Measurements from ENCODE around the gene RGS6. TPM values are rescaled to one million over a fixed set of nuclear protein-coding genes. Genes with fewer than 3 reads are reported as not detected.

RGS6 gene
- total RNA-seq, 1 donor from 2014 or later = not detected

GRCh38 chr14:72546344-72547016 lies 614.3 kb downstream of the RGS6 start:
- no peak overlapping the region for H3K4me3 ChIP-seq (ENCODE audit: low read depth, low read length)
- H3K36me3 ChIP-seq (ENCODE audit: control insufficient read depth, insufficient read depth, low read length) = no peaks in the 10 kb centered on the region
- TF ChIP-seq CTCF (IDR thresholded peaks at IDR 0.05; ENCODE audit: insufficient read depth, low read length, poor library complexity, severe bottlenecking) = no peak
- no peaks in the 10 kb centered on the region for H3K27me3 ChIP-seq (ENCODE audit: control insufficient read depth, insufficient read depth, low read length)
- no peak for DNase-seq (ENCODE audit: low read depth)

- no peak for TF ChIP-seq CTCF (IDR thresholded peaks at IDR 0.05; ENCODE audit: insufficient read depth, low read length, poor library complexity, severe bottlenecking)
- DNase-seq (ENCODE audit: low read depth) = no peak
- Histone ChIP-seq H3K27me3 (ENCODE audit: control insufficient read depth, insufficient read depth, low read length) (no peaks in the 10 kb centered on the region), H3K4me3 (ENCODE audit: low read depth, low read length) (no peak overlapping the region), H3K36me3 (ENCODE audit: control insufficient read depth, insufficient read depth, low read length) (no peaks in the 10 kb centered on the region)
These were observed 615.8 kb downstream of the RGS6 start for GRCh38 chr14:72547999-72548398.

GRCh38 chr14:72549026-72549425 lies 616.8 kb downstream of the RGS6 start:
- no peak for DNase-seq (ENCODE audit: low read depth)
- no peak overlapping the region for H3K4me3 ChIP-seq (ENCODE audit: low read depth, low read length)
- no peak for TF ChIP-seq CTCF (IDR thresholded peaks at IDR 0.05; ENCODE audit: insufficient read depth, low read length, poor library complexity, severe bottlenecking)
- H3K36me3 ChIP-seq (ENCODE audit: control insufficient read depth, insufficient read depth, low read length) = no peaks in the 10 kb centered on the region
- H3K27me3 ChIP-seq (ENCODE audit: control insufficient read depth, insufficient read depth, low read length) = no peaks in the 10 kb centered on the region

- no peak for TF ChIP-seq CTCF (IDR thresholded peaks at IDR 0.05; ENCODE audit: insufficient read depth, low read length, poor library complexity, severe bottlenecking)
- Histone ChIP-seq H3K27me3 (ENCODE audit: control insufficient read depth, insufficient read depth, low read length) (no peaks in the 10 kb centered on the region), H3K36me3 (ENCODE audit: control insufficient read depth, insufficient read depth, low read length) (no peaks in the 10 kb centered on the region), H3K4me3 (ENCODE audit: low read depth, low read length) (no peak overlapping the region)
- DNase-seq (ENCODE audit: low read depth) = no peak
These were observed 617.6 kb downstream of the RGS6 start for GRCh38 chr14:72549854-72550253.

GRCh38 chr14:72550513-72550912 lies 618.3 kb downstream of the RGS6 start:
- peak; percentile 42 for DNase-seq (ENCODE audit: low read depth)
- no peaks in the 10 kb centered on the region for H3K27me3 ChIP-seq (ENCODE audit: control insufficient read depth, insufficient read depth, low read length)
- H3K4me3 ChIP-seq (ENCODE audit: low read depth, low read length) = no peak overlapping the region
- TF ChIP-seq CTCF (IDR thresholded peaks at IDR 0.05; ENCODE audit: insufficient read depth, low read length, poor library complexity, severe bottlenecking) = no peak
- no peaks in the 10 kb centered on the region for H3K36me3 ChIP-seq (ENCODE audit: control insufficient read depth, insufficient read depth, low read length)

GRCh38 chr14:72552236-72552635 lies 620.0 kb downstream of the RGS6 start:
- no peak for DNase-seq (ENCODE audit: low read depth)
- TF ChIP-seq CTCF (IDR thresholded peaks at IDR 0.05; ENCODE audit: insufficient read depth, low read length, poor library complexity, severe bottlenecking) = no peak
- H3K36me3 ChIP-seq (ENCODE audit: control insufficient read depth, insufficient read depth, low read length) = no peaks in the 10 kb centered on the region
- no peaks in the 10 kb centered on the region for H3K27me3 ChIP-seq (ENCODE audit: control insufficient read depth, insufficient read depth, low read length)
- H3K4me3 ChIP-seq (ENCODE audit: low read depth, low read length) = no peak overlapping the region
